Upper lobe of right lung (tissue), 1 donor: ENCODE results near the gene RFC2. TPM values are rescaled to one million over a fixed set of nuclear protein-coding genes. Genes with fewer than 3 reads are reported as not detected.
A peak's percentile ranks its signal among the peaks of the same experiment; 100 is the strongest.

Source experiments
- ATAC-seq: fragments of 200-7000 bp; cut with Tn5 transposase; one replicate; pipeline ENCODE4 v1.9.1; 2020; ENCODE audit warnings: mild to moderate bottlenecking, moderate library complexity
- DNase-seq: peaks from one replicate; pipeline ENCODE4 v3.0.0-alpha.2; 2020
- H3K27ac ChIP-seq: fragments of 200-600 bp; one replicate; pipeline ENCODE4 v1.8.0; 2022
- H3K27me3 ChIP-seq: fragments of 200-600 bp; one replicate; pipeline ENCODE4 v1.8.0; 2022; ENCODE audit warnings: mild to moderate bottlenecking
- H3K36me3 ChIP-seq: fragments of 200-600 bp; one replicate; pipeline ENCODE4 v1.8.0; 2022
- H3K4me1 ChIP-seq: fragments of 200-600 bp; one replicate; pipeline ENCODE4 v1.8.0; 2022
- H3K4me3 ChIP-seq: fragments of 200-600 bp; one replicate; pipeline ENCODE4 v1.8.0; 2022; ENCODE audit warnings: mild to moderate bottlenecking
- H3K9me3 ChIP-seq: fragments of 200-600 bp; one replicate; pipeline ENCODE4 v1.8.0; 2022
- CTCF ChIP-seq: fragments of 200-600 bp; IDR thresholded peaks from one replicate; pipeline ENCODE4 v1.8.0; 2022; ENCODE audit warnings: antibody characterized with exemption
- intact Hi-C: fragments of 100-400 bp; cut with DNase I; formaldehyde crosslinking; loops from one replicate; pipeline ENCODE4 v1.11.0; 2022
- total RNA-seq: library from RNA; stranded (reverse); fragmentation: NEBNext Ultra II Directional; extraction: Animal tissue kit (Norgen Biotek cat#: 25700); gene quantifications from one replicate; pipeline ENCODE4 v1.2.1, GENCODE V29; 2021
- donor health status: DM: no; HTN: yes; CAD: no; lungs with severe emphysema.

Gene RFC2
- total RNA-seq, 1 donor from 2014 or later: 16.3 TPM

DNA sequence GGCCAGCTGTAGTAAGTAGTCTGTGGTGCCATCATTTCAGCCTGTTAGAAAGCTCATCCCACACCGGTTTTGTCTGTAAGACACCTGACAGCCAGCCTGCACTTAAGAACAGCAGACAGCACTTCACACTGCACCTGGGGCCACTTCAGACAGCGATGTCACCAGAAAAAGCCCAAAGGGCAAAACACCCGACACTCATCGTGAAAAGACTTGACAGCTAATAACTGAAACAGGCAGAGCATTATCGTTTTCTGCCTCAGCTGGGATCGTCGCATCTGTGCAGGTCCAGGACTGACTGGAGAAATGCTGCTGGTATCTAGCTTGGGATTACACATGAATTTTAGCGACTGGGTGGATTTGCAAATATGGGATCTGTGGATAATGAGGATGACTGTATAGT is 61.1 kb downstream of the RFC2 start:
- no peak for ATAC-seq
- H3K4me3 ChIP-seq: no peak overlapping the region
- H3K27ac ChIP-seq: no peak overlapping the region
- intact Hi-C loops: no loop called here
- H3K4me1 ChIP-seq: peaks cover 12% of the 10 kb centered on the region
- no peaks in the 10 kb centered on the region for H3K9me3 ChIP-seq
- H3K36me3 ChIP-seq: peaks cover 87% of the 10 kb centered on the region
- TF ChIP-seq CTCF: no peak
- H3K27me3 ChIP-seq: no peaks in the 10 kb centered on the region
- DNase-seq: no peak

DNA sequence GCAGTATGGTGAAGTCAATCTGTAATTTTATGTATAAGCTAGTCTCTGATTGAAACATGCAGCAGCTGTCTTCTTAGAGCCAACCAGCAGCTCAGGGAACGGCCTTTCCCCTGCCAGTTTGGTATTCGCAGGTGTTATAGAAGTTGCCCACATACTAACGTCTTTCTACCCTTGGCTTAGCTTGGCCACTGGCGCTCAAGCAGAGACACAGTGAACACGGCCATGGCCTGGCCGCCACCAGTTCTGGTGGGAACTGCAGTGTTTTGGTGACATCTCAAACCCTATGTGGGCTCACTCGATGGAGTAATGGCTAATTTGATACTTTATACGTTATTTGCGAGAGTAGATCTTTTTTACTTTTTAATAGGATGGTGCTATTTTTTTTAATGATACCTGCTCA is 63.0 kb downstream of the RFC2 start:
- no peak overlapping the region for H3K4me3 ChIP-seq
- peaks cover 91% of the 10 kb centered on the region for H3K36me3 ChIP-seq
- intact Hi-C loops: no loop called here
- H3K9me3 ChIP-seq: no peaks in the 10 kb centered on the region
- ATAC-seq: no peak
- peaks cover 30% of the 10 kb centered on the region for H3K4me1 ChIP-seq
- H3K27ac ChIP-seq: no peak overlapping the region
- no peaks in the 10 kb centered on the region for H3K27me3 ChIP-seq
- no peak for TF ChIP-seq CTCF
- peak; percentile 30 for DNase-seq

- Histone ChIP-seq H3K4me1 (peaks cover 40% of the 10 kb centered on the region), H3K27ac (no peak overlapping the region), H3K4me3 (no peak overlapping the region), H3K27me3 (no peaks in the 10 kb centered on the region), H3K9me3 (no peaks in the 10 kb centered on the region), H3K36me3 (peaks cover 85% of the 10 kb centered on the region)
- intact Hi-C loops: no loop called here
- TF ChIP-seq CTCF: no peak
- ATAC-seq (no peak), DNase-seq (no peak)
These were observed 63.9 kb downstream of the RFC2 start for GRCh38 chr7:74190259-74190658.

DNA sequence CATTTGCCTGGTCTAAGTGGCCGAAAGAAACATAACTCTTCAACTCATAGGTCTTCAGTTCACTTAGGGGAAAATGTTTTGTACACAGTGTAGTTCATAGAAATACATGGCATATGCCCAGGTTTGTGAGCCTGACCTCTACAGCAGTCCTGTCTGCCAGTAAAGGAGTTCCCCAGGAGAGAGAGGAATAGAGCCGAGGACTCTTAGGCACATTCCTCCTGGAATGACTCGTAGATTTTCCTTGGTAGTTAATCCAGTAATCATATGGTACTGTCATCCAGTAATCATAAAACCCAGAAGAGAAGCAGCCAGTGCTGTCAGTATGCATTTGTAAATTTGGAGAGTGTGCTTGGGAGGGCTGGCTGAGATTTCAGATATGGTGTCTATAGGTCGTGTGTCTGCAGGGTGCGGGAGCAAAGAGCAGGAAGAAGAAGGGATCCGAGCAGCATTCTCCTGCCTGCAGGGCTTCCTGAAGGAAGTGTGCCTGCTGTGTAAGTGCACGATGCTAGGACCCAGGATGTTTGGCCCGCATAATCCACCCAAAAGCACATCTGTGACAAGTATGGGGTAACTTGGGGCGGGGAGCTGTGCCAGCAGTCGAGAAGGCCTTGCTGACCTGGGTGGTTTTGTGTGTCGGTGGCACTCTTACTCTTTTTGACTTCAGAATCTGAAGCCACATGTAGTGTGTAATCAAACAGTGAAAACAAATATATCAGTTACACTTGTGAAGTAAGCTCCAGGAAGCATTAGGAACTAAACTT is 66.1 kb downstream of the RFC2 start:
- intact Hi-C loops: loop anchor here (10.0 kb wide), 1 partner anchor 333 kb away; no protein-coding TSS in a partner anchor
- H3K27ac ChIP-seq: no peak overlapping the region

GRCh38 chr7:74185636-74186035 is 68.6 kb downstream of the RFC2 start:
- no peak for ATAC-seq
- Histone ChIP-seq H3K27ac (no peak overlapping the region), H3K27me3 (no peaks in the 10 kb centered on the region), H3K4me3 (no peak overlapping the region), H3K36me3 (peaks cover 40% of the 10 kb centered on the region), H3K4me1 (peaks cover 80% of the 10 kb centered on the region), H3K9me3 (no peaks in the 10 kb centered on the region)
- DNase-seq: no peak
- no peak for TF ChIP-seq CTCF
- intact Hi-C loops: loop anchor here (10.0 kb wide), 1 partner anchor 331 kb away; no protein-coding TSS in a partner anchor

More for the DNA sequence above, 66.1 kb downstream of the RFC2 start:
- TF ChIP-seq CTCF: no peak
- peaks cover 61% of the 10 kb centered on the region for H3K4me1 ChIP-seq
- H3K27me3 ChIP-seq: no peaks in the 10 kb centered on the region
- H3K4me3 ChIP-seq: no peak overlapping the region
- H3K36me3 ChIP-seq: peaks cover 64% of the 10 kb centered on the region
- peak; percentile 52 for DNase-seq
- ATAC-seq: peak; percentile 65
- H3K9me3 ChIP-seq: no peaks in the 10 kb centered on the region
